DOHH2 (cell line): ENCODE data around the gene ADGRG7.
"Not testable (repeated sequence)": the region's sequence is repeated elsewhere in the genome, so short reads cannot be mapped to it uniquely, and the experiment has no call there.

Experiments
- H3F3A ChIP-seq: fragments of 200-600 bp; sonication (generic), shearing (Covaris generic); 2 replicates; pipeline ENCODE4 v1.6.0; 2016; ENCODE audit warnings: antibody characterized with exemption, mild to moderate bottlenecking; ENCODE audit not compliant: control insufficient read depth, insufficient read depth
- H3K27ac ChIP-seq: fragments of 200-600 bp; sonication (generic); 2 replicates; pipeline ENCODE4 v1.5.1; 2014; ENCODE audit warnings: low read depth, mild to moderate bottlenecking, low read length, moderate library complexity
- H3K27me3 ChIP-seq: fragments of 200-600 bp; sonication (generic); 2 replicates; pipeline ENCODE4 v1.6.1; 2014; ENCODE audit warnings: mild to moderate bottlenecking, low read length, mixed read lengths; ENCODE audit not compliant: control insufficient read depth
- H3K36me3 ChIP-seq: fragments of 200-600 bp; sonication (generic); 2 replicates; pipeline ENCODE4 v1.6.1; 2014; ENCODE audit warnings: mild to moderate bottlenecking, low read length, moderate library complexity, mixed read lengths; ENCODE audit not compliant: control insufficient read depth
- H3K4me1 ChIP-seq: fragments of 200-600 bp; sonication (generic); 2 replicates; pipeline ENCODE4 v1.6.1; 2014; ENCODE audit warnings: mild to moderate bottlenecking, low read length, mixed read lengths; ENCODE audit not compliant: control insufficient read depth
- H3K4me2 ChIP-seq: fragments of 200-600 bp; sonication (generic); 2 replicates; pipeline ENCODE4 v1.6.0; 2014; ENCODE audit warnings: mild to moderate bottlenecking, low read length, moderate library complexity
- H3K4me3 ChIP-seq: fragments of 200-600 bp; sonication (generic); 2 replicates; pipeline ENCODE4 v1.5.1; 2014; ENCODE audit warnings: mild to moderate bottlenecking, low read length, mixed read lengths
- H3K79me2 ChIP-seq: fragments of 200-600 bp; sonication (generic); 2 replicates; pipeline ENCODE4 v1.6.1; 2014; ENCODE audit warnings: mild to moderate bottlenecking, low read length, mixed read lengths; ENCODE audit not compliant: control insufficient read depth
- H3K9me2 ChIP-seq: fragments of 200-600 bp; sonication (generic); replicated peaks from 2 replicates; pipeline ENCODE4 v1.6.1; 2014; ENCODE audit warnings: mild to moderate bottlenecking, low read length, mixed read lengths; ENCODE audit not compliant: control insufficient read depth
- H3K9me3 ChIP-seq: fragments of 200-600 bp; sonication (generic); 2 replicates; pipeline ENCODE4 v1.6.1; 2014; ENCODE audit warnings: antibody characterized with exemption, low read length, mixed read lengths; ENCODE audit not compliant: control insufficient read depth, insufficient read depth
- H4K20me1 ChIP-seq: fragments of 200-600 bp; sonication (generic); 2 replicates; pipeline ENCODE4 v1.6.0; 2014; ENCODE audit warnings: low read depth, mild to moderate bottlenecking, antibody characterized with exemption, low read length, moderate library complexity; ENCODE audit not compliant: control insufficient read depth, insufficient read depth
- CTCF ChIP-seq: fragments of 200-600 bp; sonication (generic); IDR thresholded peaks from one replicate; pipeline ENCODE4 v1.5.1; 2014; ENCODE audit warnings: antibody characterized with exemption, mild to moderate bottlenecking, low read depth, low read length; ENCODE audit not compliant: poor library complexity, severe bottlenecking
- EZH2phosphoT487 ChIP-seq: fragments of 200-600 bp; sonication (generic); IDR thresholded peaks from 2 replicates; pipeline ENCODE4 v1.6.1; 2017; ENCODE audit warnings: borderline replicate concordance, mild to moderate bottlenecking, antibody characterized with exemption, low read length, moderate library complexity, mixed read lengths

ADGRG7 gene

GRCh38 chr3:100581650-100582049 is 27.8 kb upstream of the ADGRG7 start:
- Histone ChIP-seq H3K9me2 (no peaks in the 10 kb centered on the region), H3K9me3 (no peaks in the 10 kb centered on the region), H3K4me1 (no peaks in the 10 kb centered on the region), H3K36me3 (no peaks in the 10 kb centered on the region), H3K27me3 (no peaks in the 10 kb centered on the region; the same call in 1 of the 2 replicates), H3F3A (no peaks in the 10 kb centered on the region), H3K79me2 (no peaks in the 10 kb centered on the region), H3K4me3 (no peak overlapping the region), H4K20me1 (no peaks in the 10 kb centered on the region), H3K27ac (no peak overlapping the region), H3K4me2 (no peak overlapping the region)
- TF ChIP-seq EZH2phosphoT487 (no peak), CTCF (no peak)

GRCh38 chr3:100582157-100582556 is 27.2 kb upstream of the ADGRG7 start:
- H3K27me3 ChIP-seq, H3K4me1 ChIP-seq, H4K20me1 ChIP-seq, H3F3A ChIP-seq, H3K79me2 ChIP-seq, H3K4me2 ChIP-seq, H3K4me3 ChIP-seq, H3K36me3 ChIP-seq, H3K27ac ChIP-seq, H3K9me2 ChIP-seq, H3K9me3 ChIP-seq: not testable (repeated sequence)

DNA sequence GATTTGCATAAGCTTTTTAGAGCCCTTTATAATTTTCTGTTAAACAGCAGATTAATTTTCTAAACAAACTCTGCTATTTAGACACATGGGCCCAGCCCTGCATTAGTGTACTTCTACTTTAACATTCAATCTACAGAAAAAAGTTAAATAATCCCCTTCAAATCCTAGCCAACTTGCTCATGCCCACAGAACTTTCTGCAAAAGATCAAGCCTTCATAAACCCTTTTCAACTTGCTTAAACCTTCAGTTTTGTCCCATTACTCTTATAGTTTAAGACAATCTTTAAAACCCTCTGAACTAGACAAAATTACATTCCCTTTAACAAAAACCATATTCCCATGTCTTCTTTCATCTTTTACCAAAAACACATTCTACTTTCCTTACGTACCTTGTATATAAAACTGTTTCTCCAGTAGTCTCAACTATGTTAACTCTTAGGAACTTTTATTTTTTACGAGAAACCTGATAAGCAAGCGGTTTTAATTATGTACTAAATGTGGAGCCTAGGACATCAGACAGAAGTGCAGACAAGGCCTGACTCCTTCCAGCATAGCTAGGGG is 25.2 kb upstream of the ADGRG7 start:
- no peaks in the 10 kb centered on the region for H3F3A ChIP-seq
- H3K27ac ChIP-seq: no peak overlapping the region
- TF ChIP-seq EZH2phosphoT487 (no peak), CTCF (no peak)
- H3K4me2 ChIP-seq: no peak overlapping the region
- H3K4me1 ChIP-seq: no peaks in the 10 kb centered on the region
- H3K4me3 ChIP-seq: no peak overlapping the region
- H3K9me3 ChIP-seq: no peaks in the 10 kb centered on the region
- H3K27me3 ChIP-seq: no peaks in the 10 kb centered on the region; the same call in 1 of the 2 replicates
- H3K36me3 ChIP-seq: no peaks in the 10 kb centered on the region
- H3K79me2 ChIP-seq: no peaks in the 10 kb centered on the region
- no peaks in the 10 kb centered on the region for H4K20me1 ChIP-seq
- no peaks in the 10 kb centered on the region for H3K9me2 ChIP-seq

DNA sequence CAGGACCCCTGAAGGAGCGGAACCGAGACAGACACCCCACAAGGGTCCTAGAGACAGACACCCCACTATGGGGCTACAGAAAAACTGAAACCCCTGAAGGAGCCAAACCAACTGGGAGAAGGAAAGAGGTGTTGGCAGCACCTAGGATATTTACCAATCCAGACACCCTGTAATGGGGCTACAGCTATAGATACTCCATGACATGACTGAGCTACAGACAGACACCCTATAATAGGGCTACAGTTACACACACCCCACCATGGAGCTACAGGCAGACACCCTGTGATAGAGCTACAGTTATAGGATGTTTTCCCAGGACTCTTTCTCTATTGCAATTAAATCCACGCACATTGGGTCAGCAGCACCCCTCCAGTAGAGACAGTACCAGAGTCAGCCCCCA is 22.6 kb upstream of the ADGRG7 start:
- H3K4me3 ChIP-seq: no peak overlapping the region
- H3K79me2 ChIP-seq: no peaks in the 10 kb centered on the region
- H3K4me2 ChIP-seq: no peak overlapping the region
- H3F3A ChIP-seq: no peaks in the 10 kb centered on the region
- H3K36me3 ChIP-seq: no peaks in the 10 kb centered on the region
- no peaks in the 10 kb centered on the region for H3K27me3 ChIP-seq
- TF ChIP-seq EZH2phosphoT487 (no peak), CTCF (no peak)
- H3K9me2 ChIP-seq: no peaks in the 10 kb centered on the region
- no peak overlapping the region for H3K27ac ChIP-seq
- peaks cover 3% of the 10 kb centered on the region; the same call in 1 of the 2 replicates for H3K4me1 ChIP-seq
- no peaks in the 10 kb centered on the region for H3K9me3 ChIP-seq
- no peaks in the 10 kb centered on the region for H4K20me1 ChIP-seq
